HepG2 (cell line): Measurements from ENCODE around the gene GJD4.

ENCODE experiments used
- ETS1 ChIP-seq: sonication (generic); formaldehyde crosslinking; IDR thresholded peaks from 2 replicates; pipeline ENCODE4 v1.4.0; 2020; ENCODE audit warnings: missing genetic modification reagents
- EZH2 ChIP-seq: conservative IDR thresholded peaks from 2 replicates; pipeline ENCODE4 v1.6.1; 2012; ENCODE audit warnings: mild to moderate bottlenecking, low read depth, low read length, moderate library complexity
- MAFF ChIP-seq: IDR thresholded peaks from 2 replicates; pipeline ENCODE4 v1.6.1; 2011; ENCODE audit warnings: low read depth, low read length, improper control_type of control experiment
- NFIC ChIP-seq: IDR thresholded peaks from 2 replicates; pipeline ENCODE4 v1.6.1; 2012; ENCODE audit warnings: mild to moderate bottlenecking, low read length, inconsistent platforms
- NFYC ChIP-seq: IDR thresholded peaks from 2 replicates; pipeline ENCODE4 v1.6.1; 2016; ENCODE audit warnings: missing genetic modification reagents, missing compliant biosample characterization
- ONECUT2 ChIP-seq: sonication (generic); formaldehyde crosslinking; IDR thresholded peaks from 2 replicates; pipeline ENCODE4 v1.4.0; 2020; ENCODE audit warnings: missing genetic modification reagents
- RAD21 ChIP-seq: fragments of 450-650 bp; formaldehyde crosslinking; IDR thresholded peaks from 2 replicates; pipeline ENCODE4 v1.5.0; 2020; ENCODE audit warnings: mild to moderate bottlenecking
- SNAI1 ChIP-seq: sonication (generic); formaldehyde crosslinking; IDR thresholded peaks from 2 replicates; pipeline ENCODE4 v1.5.0; 2020; ENCODE audit warnings: mild to moderate bottlenecking, missing genetic modification reagents, borderline replicate concordance

DNA sequence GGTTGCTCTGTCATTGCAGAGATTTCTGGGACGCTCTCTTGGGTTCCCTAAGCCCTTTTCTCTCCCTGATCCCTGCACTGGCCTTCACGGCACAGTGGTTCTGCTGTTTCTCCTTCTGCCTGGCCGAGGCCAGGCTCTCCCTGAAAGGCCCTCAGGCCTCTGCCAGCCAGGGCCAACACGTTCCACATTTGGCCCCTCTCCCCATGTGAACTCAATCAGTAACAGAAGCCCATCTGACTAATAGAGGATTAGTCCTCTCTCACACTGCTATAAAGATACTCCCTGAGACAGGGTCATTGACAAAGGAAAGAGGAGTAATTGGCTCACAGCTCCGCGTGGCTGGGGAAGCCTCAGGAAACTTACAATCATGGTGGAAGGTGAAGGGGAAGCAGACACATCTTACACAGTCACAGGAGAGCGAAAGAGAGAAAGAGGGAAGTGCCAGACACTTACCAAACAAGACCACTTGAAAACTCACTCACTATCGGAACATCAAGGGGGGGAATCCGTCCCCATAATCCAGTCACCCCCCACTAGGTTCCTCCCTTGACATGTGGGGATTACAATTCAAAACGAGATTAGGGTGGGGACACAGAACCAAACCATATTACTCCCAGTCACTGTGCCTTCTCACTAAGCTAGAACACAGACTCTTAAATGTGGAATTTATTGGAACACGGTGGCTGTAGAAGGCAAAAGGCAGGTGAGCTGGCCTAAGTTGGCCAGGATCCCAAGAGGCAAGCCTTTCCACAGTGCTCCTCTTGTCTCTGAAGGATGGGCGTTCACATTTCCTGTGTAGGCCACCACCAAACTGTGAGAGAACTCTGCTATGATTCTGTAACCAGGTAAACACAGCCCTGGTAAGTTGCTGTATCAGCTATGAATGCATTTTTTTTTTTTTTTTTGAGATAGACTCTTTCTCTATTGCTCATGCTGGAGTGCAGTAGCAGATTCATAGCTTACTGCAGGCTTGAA is 28.2 kb downstream of the GJD4 start:
- TF ChIP-seq RAD21 (CRISPR knock-in tag) (no peak), NFYC (CRISPR knock-in tag) (no peak), EZH2 (no peak), SNAI1 (CRISPR knock-in tag) (no peak), ETS1 (no peak), MAFF (no peak), ONECUT2 (no peak), NFIC (no peak)
